HG03469 (cell line): ENCODE measurements around the gene FAM76A.
A peak's percentile ranks its signal among the peaks of the same experiment; 100 is the strongest.
"Not testable (repeated sequence)": the region's sequence is repeated elsewhere in the genome, so short reads cannot be mapped to it uniquely, and the experiment has no call there.

Experiments used
- ATAC-seq: cut with Tn5 transposase; IDR thresholded peaks from one replicate; pipeline ENCODE4 v1.9.1; 2021; ENCODE audit warnings: mild to moderate bottlenecking, moderate library complexity, moderate number of reproducible peaks; ENCODE audit not compliant: unreplicated experiment

Gene FAM76A

GRCh38 chr1:27725374-27726172, at the start of gene FAM76A:
Gene FAM76A (plus strand): TSS chr1:27725961. CDS start chr1:27726081, 120 bp downstream.
- ATAC-seq = peak; percentile 90

DNA sequence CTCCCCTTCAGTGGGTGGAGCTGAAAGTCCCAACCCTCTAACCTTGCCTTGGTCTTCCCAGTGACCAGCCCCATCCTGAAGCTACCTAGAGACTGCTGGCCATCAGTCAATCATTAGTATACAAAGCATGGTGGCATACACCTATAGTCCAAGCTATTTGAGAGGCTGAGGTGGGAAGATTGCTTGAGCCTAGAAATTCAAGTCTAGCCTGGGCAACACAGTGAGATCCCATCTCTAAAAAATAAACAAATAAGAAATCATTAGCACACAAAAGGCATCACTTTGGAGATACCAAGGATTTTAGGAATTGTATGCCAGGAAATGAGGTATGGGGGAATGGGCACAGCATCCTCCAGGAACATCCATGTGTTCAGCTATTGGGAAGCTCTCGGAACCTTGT, 49.4 kb upstream of the FAM76A start:
- no peak for ATAC-seq

GRCh38 chr1:27678747-27679146, 47.0 kb upstream of the FAM76A start:
- no peak for ATAC-seq

DNA sequence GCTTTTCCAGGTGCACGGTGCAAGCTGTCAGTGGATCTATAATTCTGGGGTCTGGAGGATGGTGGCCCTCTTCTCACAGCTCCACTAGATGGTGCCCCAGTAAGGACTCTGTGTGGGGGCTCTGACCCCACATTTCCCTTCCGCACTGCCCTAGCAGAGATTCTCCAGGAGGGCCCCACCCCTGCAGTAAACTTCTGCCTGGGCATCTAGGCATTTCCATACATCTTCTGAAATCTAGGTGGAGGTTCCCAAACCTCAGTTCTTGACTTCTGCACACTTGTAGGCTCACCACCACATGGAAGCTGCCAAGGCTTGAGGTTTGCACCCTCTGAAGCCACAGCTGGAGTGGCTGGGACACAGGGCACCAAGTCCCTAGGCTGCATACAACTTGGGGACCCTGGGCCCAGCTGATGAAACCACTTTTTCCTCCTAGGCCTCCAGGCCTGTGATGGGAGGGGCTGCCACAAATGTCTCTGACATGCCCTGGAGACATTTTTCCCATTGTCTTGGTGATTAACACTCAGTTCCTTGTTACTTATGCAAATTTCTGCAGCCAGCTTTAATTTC, 45.5 kb upstream of the FAM76A start:
- not testable (repeated sequence) for ATAC-seq

GRCh38 chr1:27681580-27681979, 44.2 kb upstream of the FAM76A start:
- ATAC-seq = not testable (repeated sequence)

DNA sequence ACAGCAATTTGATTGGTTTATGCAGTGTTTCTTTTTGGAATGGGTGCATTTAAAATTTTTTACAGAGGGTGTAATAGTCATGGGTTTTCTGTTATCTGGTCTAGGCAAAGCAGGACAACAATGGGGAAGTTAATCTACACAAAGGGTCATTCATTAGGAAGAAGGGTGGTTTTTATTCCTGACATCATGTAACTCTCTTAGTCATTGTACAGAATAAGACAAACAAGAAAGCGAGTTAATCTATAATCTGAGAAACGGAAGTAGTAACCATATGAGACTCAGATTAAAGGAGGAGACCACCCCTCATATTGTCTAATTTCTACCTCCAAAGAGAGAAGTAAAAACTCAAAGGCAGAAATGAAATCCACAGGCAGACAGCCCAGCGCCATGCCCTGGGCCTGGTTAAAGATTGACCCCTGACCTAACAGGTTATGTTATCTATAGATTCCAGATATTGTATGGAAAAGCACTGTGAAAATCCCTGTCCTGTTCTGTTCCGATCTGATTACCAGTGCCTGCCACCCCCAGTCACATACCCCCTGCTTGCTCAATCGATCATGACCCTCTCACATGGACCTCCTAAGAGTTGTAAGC, 43.3 kb upstream of the FAM76A start:
- no peak for ATAC-seq

- no peak for ATAC-seq
These were observed 41.6 kb upstream of the FAM76A start for GRCh38 chr1:27684176-27684575.

DNA sequence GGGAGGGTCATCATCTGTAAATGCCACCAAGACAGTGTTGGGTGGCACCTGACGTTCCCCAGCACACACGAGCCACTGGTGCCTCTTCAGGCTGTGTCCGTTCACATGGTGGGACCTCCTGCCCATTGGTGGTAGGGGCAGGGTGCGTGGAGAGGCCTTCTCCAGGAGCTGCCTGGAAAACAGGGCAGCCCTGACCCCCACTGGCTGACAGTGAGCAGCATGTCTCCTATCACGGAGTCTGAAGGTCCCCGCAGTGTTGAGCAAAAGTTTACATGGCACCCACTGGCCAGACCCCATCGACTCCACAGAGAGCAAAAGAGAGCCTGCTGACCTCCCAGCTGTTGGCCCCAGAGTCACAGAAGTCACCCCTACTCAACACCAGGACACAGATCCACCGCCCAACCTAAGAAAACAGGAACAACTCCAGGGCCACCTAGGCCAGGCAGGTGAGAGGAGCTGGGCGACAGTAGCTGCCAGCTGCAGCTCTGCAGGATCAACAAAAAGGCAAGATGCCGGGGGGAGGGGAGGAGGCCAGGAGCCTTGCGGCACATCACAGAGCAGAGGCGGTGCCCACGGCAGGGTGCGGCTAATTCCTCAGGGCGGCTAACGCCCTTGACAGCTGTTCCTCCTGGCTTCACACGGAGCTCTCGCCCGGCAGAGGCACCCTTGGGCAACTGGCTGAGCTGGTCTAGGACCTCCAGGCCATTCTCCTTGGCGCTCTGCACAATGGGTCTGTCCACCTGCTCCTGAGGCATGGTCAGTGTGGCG, 39.4 kb upstream of the FAM76A start:
- no peak for ATAC-seq

DNA sequence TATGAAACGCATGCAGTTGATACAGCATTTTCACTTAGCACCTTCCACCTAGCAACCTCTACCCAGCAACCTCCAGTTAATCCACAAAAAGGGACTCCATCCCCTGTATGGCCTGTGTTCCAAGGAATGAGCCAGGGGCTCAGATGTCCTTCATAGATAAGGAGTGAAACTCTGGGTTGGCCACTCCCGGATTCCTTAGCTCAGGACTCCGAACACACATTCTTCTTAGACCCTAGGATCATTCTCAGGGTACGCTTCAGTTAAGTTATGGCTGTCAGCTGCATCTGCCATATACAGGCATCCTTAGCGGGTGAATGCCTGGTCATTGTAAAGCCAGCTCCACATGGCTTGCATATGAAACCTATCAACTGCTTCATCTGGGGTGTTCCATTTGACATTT, 37.9 kb upstream of the FAM76A start:
- ATAC-seq = no peak

GRCh38 chr1:27689423-27690173, 36.2 kb upstream of the FAM76A start:
- ATAC-seq = no peak

- ATAC-seq = no peak
These were observed 35.6 kb upstream of the FAM76A start for GRCh38 chr1:27690183-27690582.

DNA sequence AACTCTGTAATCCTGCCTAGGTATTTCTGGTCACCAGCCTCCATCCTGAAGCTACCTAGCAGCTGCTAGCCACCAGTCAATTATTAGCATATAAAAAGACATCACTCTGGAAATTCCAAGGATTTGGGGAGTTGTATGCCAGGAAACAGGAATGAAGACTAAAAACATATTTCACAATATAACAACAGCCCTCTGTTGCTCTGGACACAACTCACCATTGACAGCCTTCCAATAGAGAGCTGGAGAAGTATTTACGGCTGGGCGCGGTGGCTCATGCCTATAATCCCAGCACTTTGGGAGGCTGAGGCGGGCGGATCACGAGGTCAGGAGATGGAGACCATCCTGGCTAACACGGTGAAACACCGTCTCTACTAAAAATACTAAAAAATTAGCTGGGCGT, 28.9 kb upstream of the FAM76A start:
- not testable (repeated sequence) for ATAC-seq

- ATAC-seq = no peak
These were observed 20.8 kb upstream of the FAM76A start for GRCh38 chr1:27704958-27705357.

- no peak for ATAC-seq
These were observed 20.2 kb upstream of the FAM76A start for GRCh38 chr1:27705545-27705944.

DNA sequence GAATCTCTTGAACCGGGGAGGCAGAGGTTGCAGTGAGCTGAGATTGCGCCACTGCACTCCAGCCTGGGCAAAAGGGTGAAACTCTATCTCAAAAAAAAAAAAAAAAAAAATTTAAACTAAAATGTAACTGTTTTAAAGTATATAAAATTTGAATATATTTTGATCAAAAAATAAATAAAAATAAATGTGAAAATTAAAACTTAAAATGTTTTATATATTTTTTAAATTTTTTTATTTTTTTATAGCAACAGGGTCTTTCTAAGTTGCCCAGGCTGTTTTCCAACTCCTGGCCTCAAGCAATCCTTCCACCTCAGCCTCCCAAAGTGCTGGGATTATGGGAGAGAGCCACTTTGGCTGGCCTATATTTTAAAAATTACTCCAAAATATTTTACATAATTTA, 15.2 kb upstream of the FAM76A start:
- no peak for ATAC-seq

- no peak for ATAC-seq
These were observed 12.5 kb upstream of the FAM76A start for GRCh38 chr1:27713139-27713725.

GRCh38 chr1:27713869-27714513, 11.8 kb upstream of the FAM76A start:
- ATAC-seq = no peak

DNA sequence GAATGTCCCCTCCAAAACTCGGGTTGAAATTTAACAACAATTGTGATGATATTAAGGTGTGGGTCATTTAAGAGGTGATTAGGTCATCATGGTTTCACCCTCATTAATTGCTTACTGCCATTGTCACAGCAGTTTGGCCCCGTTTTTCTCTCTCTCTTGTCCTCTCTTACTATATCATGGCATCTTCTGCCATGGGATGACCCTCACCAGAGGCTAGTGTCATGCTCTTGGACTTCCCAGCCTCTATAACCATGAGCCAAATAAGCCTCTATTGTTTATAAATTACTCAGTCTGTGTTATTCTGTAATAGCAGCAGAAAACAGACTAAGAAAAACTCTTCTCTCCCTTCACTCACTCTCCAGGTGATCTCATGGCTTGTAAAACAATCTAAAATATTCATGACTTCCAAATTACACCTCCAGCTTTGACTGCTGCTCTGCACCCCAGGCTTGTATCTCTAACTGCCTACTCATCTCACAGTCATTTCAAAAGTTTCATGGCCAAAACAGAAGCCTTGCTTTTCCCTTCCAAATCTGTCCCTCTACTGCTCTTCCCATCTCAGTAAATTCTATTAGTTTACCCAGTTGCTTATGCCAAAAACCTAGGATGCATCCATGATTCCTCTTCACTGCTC, 9.4 kb upstream of the FAM76A start:
- ATAC-seq = no peak
